Forelimb muscle (tissue), 1 donor: ENCODE results near the gene CRY2. TPM values are rescaled to one million over a fixed set of nuclear protein-coding genes. Genes with fewer than 3 reads are reported as not detected.

Experiments
- DNase-seq: peaks from one replicate; pipeline ENCODE4 v3.0.0-alpha.2; 2013; ENCODE audit warnings: low read depth
- polyA plus RNA-seq: library from polyadenylated mRNA; unstranded; fragments of 120-200 nt; gene quantifications from one replicate; pipeline ENCODE4 v1.2.1, GENCODE V29; 2013; ENCODE audit not compliant: insufficient read length

Gene CRY2
- polyA plus RNA-seq, 1 donor = 25.9 TPM

GRCh38 chr11:45930951-45931570 lies 83.8 kb downstream of the CRY2 start:
- DNase-seq = no peak

- DNase-seq = no peak
Measured at GRCh38 chr11:45931739-45932138, 84.5 kb downstream of the CRY2 start.

- DNase-seq = no peak
Measured at GRCh38 chr11:45932217-45932616, 84.9 kb downstream of the CRY2 start.

Other genes starting within 250 kb of the CRY2 start
- 14.6 TPM for gene CHST1, start 181.9 kb upstream of the CRY2 start, polyA plus RNA-seq
- gene SLC35C1, start 42.3 kb upstream of the CRY2 start, polyA plus RNA-seq = 6.6 TPM
- 41.3 TPM for gene MAPK8IP1, start 38.2 kb downstream of the CRY2 start, polyA plus RNA-seq
- gene FREY1, start 59.8 kb downstream of the CRY2 start, polyA plus RNA-seq = 0.43 TPM
- 11.7 TPM for gene PEX16, start 70.4 kb downstream of the CRY2 start, polyA plus RNA-seq
- 0.30 TPM for gene LARGE2, start 75.2 kb downstream of the CRY2 start, polyA plus RNA-seq